SK-N-MC (cell line): Measurements from ENCODE around the gene AQR.

Source experiments
- EZH2 ChIP-seq: fragments of 200-600 bp; sonication (generic); IDR thresholded peaks from one replicate; pipeline ENCODE4 v1.6.1; 2017; ENCODE audit warnings: antibody characterized with exemption
- POLR2AphosphoS5 ChIP-seq: IDR thresholded peaks from 2 replicates; pipeline ENCODE4 v1.6.1; 2012; ENCODE audit warnings: mild to moderate bottlenecking, low read depth, low read length, borderline replicate concordance

- no peak for TF ChIP-seq POLR2AphosphoS5
- no peak for TF ChIP-seq EZH2
Measured at GRCh38 chr15:34927726-34928125, 41.8 kb downstream of the AQR start.
